ENCODE data around the gene HNRNPUL1. TPM values are rescaled to one million over a fixed set of nuclear protein-coding genes. Genes with fewer than 3 reads are reported as not detected.

Gene HNRNPUL1
- total and polyA plus RNA-seq, 9 of the 15 experiments (the other 6 are each of a cell fraction or from before 2014, with no cell fraction given) = 7.3 to 211 (median 85.0) TPM

- TF ChIP-seq ZNF512 (tag; IDR thresholded peaks at IDR 0.05) (no peak), SRSF1 (IDR thresholded peaks at IDR 0.05; ENCODE audit: low read depth, low read length) (no peak), ZNF253 (CRISPR knock-in tag; conservative IDR thresholded peaks at IDR 0.05) (no peak), MAFF (IDR thresholded peaks at IDR 0.05; ENCODE audit: low read length) (no peak), SMARCE1 (IDR thresholded peaks at IDR 0.05) (peak; percentile 46), ZNF316 (IDR thresholded peaks at IDR 0.05) (0 out of 2 replicates have a peak, but pooled peaks have one; percentile 3), ZNF24 (IDR thresholded peaks at IDR 0.05) (peak; percentile 71; the same call in 1 of the 2 replicates), CBX2 (IDR thresholded peaks at IDR 0.05; ENCODE audit: insufficient read depth, low read length, poor library complexity, severe bottlenecking) (no peak), SREBF1 (IDR thresholded peaks at IDR 0.05; ENCODE audit: borderline replicate concordance, low read depth, low read length) (no peak), CHD1 (IDR thresholded peaks at IDR 0.05; ENCODE audit: low read length) (peak; percentile 16), ZEB2 (IDR thresholded peaks at IDR 0.05) (peak; percentile 99), MAX (CRISPR knock-in tag; IDR thresholded peaks at IDR 0.05) (peak; percentile 66; the same call in 1 of the 2 replicates), E2F1 (CRISPR knock-in tag; IDR thresholded peaks at IDR 0.05) (no peak), ELF4 (CRISPR knock-in tag; IDR thresholded peaks at IDR 0.05) (peak; percentile 82), ILF3 (IDR thresholded peaks at IDR 0.05; ENCODE audit: borderline replicate concordance) (no peak)
- TF ChIP-seq, protein P1, sequence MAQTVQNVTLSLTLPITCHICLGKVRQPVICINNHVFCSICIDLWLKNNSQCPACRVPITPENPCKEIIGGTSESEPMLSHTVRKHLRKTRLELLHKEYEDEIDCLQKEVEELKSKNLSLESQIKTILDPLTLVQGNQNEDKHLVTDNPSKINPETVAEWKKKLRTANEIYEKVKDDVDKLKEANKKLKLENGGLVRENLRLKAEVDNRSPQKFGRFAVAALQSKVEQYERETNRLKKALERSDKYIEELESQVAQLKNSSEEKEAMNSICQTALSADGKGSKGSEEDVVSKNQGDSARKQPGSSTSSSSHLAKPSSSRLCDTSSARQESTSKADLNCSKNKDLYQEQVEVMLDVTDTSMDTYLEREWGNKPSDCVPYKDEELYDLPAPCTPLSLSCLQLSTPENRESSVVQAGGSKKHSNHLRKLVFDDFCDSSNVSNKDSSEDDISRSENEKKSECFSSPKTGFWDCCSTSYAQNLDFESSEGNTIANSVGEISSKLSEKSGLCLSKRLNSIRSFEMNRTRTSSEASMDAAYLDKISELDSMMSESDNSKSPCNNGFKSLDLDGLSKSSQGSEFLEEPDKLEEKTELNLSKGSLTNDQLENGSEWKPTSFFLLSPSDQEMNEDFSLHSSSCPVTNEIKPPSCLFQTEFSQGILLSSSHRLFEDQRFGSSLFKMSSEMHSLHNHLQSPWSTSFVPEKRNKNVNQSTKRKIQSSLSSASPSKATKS (CRISPR knock-in tag; IDR thresholded peaks at IDR 0.05) = no peak
- TF ChIP-seq, protein P2, sequence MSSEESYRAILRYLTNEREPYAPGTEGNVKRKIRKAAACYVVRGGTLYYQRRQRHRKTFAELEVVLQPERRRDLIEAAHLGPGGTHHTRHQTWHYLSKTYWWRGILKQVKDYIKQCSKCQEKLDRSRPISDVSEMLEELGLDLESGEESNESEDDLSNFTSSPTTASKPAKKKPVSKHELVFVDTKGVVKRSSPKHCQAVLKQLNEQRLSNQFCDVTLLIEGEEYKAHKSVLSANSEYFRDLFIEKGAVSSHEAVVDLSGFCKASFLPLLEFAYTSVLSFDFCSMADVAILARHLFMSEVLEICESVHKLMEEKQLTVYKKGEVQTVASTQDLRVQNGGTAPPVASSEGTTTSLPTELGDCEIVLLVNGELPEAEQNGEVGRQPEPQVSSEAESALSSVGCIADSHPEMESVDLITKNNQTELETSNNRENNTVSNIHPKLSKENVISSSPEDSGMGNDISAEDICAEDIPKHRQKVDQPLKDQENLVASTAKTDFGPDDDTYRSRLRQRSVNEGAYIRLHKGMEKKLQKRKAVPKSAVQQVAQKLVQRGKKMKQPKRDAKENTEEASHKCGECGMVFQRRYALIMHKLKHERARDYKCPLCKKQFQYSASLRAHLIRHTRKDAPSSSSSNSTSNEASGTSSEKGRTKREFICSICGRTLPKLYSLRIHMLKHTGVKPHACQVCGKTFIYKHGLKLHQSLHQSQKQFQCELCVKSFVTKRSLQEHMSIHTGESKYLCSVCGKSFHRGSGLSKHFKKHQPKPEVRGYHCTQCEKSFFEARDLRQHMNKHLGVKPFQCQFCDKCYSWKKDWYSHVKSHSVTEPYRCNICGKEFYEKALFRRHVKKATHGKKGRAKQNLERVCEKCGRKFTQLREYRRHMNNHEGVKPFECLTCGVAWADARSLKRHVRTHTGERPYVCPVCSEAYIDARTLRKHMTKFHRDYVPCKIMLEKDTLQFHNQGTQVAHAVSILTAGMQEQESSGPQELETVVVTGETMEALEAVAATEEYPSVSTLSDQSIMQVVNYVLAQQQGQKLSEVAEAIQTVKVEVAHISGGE (CRISPR knock-in tag; IDR thresholded peaks at IDR 0.05) = peak; percentile 97 to 99 (median 98)
These were observed 46.1 kb downstream of the HNRNPUL1 start, which contains the start of gene CCDC97 (continued) for GRCh38 chr19:41310033-41310831.

Data from K562 (cell line).